Stimulated activated naive CD4-positive, alpha-beta T cell treated with Interleukin-2 at 50 U/mL for 16 hours (primary cell): ENCODE results near the gene SPRED2.
A peak's percentile ranks its signal among the peaks of the same experiment; 100 is the strongest.

ENCODE experiments used
- DNase-seq: peaks from one replicate; lab custom pipeline; 2025; lab: John Stamatoyannopoulos, UW

SPRED2 gene

DNA sequence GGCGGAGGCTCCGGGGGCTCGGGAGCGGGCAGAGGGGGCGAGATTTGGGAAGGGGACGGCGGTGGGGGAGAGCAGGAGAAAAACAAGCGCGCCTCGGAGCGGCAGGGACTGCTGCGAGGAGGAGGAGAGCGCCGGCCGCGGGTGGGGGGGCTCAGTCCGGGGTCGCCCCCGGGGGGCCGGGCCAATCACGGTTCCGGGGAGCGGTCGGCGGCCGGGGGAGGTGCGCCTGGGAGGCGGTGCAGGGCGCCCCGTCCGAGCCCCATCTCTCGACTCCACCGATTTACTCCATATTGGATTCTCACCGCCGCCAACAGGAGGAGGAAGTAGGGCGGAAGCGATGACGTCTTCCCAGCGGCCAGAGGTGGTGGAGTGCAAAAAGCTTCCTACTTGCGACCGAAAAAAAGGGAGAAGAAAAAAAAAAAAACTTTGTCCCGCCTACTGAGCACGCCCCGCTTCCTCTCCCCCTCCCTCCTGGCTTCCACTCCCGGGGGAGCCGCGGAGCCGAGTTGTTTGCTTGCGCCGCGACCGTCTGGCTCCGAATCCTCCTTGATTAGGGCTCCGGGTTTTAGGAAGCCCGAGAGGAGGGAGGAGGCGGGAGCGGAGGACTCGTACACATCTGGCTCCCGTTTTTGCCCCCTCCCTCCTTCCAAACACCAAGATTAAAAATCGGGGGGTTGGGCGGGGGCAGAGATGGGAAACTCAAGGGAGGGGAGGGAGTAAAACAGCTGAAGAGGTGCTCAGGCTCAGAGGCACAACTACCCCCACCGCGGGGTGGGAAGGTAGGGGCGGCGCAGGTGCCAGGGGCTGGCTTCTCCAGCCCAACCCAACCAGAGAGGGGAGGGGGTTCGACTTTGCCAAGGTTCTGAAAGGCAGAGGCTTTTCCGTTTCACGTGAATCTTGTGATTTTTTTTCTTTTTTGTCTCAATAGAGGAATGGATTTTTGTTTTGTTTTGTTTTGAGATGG is at the start of gene SPRED2:
TSS of gene SPRED2 (minus strand) at position 373 of the 964 bp plus-strand sequence. CDS start 612 bp downstream, outside the sequence.
- peak; percentile 72 for DNase-seq

GRCh38 chr2:65481961-65482360 is 49.6 kb upstream of the SPRED2 start:
- DNase-seq = no peak

GRCh38 chr2:65479524-65479923 is 47.1 kb upstream of the SPRED2 start:
- DNase-seq = no peak

DNA sequence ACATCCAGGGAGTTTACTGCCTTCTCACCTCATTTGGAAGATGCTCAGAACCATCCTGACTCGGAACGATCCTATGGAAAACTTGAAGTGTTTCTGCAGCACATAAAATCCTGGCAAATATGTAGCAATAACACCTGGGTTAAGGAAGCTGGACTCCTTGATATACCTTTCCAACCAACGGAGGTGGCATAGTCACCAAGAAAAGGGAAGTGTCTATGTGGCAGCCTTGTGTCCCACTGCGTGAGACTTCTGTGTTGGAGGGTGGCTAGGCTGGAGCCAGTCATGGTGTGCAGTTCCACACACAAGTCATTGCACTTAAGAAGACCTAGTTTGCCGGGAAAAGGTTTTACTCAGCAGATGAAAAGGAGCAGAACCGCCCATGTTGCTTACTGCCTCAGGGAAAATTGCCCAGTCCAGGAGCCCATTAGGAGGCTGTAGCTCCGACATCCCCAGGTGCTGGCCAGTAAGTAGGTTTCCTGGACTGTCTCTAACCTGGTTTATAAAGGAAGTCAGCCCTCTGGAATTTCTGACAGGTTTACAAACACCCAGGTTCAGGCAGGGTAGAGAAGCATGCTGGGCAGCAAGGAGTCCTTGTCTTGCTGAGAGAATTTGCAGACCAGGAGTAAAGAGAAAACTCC is 46.2 kb upstream of the SPRED2 start:
- DNase-seq = no peak

GRCh38 chr2:65477590-65477989 is 45.2 kb upstream of the SPRED2 start:
- DNase-seq = no peak

DNA sequence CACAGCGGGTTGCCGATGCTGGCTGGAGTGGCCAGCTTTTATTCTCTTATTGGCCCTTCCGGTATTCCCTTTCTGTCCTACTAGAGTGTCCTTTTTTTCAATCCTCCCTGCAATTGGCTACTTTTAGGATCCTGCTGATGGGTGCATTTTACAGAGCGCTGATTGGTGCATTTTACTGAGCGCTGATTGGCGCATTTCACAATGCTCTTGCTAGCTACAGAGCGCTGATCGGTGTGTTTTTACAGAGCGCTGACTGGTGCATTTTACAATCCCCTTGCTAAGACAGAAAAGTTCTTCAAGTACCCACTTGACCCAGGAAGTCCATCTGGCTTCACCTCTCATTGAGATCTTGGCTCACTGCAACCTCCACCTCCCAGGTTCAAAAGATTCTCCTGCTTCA is 44.4 kb upstream of the SPRED2 start:
- DNase-seq = no peak

DNA sequence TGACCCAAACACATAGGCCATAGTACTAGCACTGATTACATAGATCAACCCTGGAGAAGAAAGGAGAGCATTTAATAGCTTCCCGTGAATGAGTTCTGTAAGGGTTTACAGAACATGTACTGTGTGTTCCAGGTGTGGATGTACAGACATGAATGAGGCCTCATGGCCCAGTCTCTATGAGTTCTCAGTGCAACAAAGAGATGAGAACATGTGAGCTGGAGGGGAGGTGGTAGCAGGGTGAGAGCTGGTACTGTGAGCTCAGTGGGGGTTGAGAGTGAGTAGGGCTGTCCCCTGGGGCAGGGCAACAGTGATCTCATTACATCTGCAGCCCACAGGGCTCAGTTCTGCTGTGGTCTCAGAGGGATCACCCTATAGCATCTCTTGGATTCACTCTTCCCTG is 42.6 kb upstream of the SPRED2 start:
- DNase-seq = no peak

GRCh38 chr2:65473045-65473444 is 40.6 kb upstream of the SPRED2 start:
- DNase-seq = no peak

- DNase-seq = no peak
These were observed 39.0 kb upstream of the SPRED2 start for GRCh38 chr2:65471409-65471808.

DNA sequence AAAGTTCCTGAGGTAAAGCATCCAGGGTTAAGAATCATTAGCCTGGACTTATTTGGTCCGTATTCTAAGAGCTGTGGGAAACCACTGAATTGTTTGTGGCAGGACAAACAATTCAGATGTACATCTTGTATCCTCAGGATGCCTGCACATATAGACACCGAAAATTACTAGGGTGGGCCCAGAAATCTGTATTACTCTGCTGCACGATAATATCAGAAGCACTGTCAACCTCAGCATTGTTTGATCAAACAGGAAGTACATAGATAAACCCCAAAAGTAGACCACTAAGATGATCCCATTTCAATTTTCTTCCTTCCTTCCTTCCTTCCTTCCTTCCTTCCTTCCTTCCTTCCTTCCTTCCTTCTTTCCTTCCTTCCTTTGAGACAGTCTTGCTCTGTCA is 34.2 kb upstream of the SPRED2 start:
- no peak for DNase-seq

DNA sequence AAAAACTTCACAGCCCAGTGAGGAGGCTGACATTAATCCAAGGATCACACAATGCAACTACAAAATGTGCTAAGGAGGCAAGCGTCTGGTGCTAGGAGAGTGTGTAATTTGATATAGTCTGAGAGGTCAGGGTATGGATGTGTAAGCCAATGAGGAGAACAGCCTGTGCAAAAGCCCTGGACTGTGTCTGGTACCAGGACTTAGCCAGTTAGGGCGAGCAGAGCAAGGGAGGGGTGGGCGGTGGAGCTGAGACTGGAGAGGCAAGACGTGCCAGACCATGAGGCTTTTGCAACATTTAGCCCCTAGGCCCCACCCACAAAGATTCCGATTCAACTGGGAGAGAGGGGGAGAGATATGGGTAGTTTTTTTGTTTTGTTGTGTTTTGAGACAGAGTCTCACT is 33.5 kb upstream of the SPRED2 start:
- DNase-seq = no peak

GRCh38 chr2:65465124-65465523 is 32.7 kb upstream of the SPRED2 start:
- DNase-seq = no peak

DNA sequence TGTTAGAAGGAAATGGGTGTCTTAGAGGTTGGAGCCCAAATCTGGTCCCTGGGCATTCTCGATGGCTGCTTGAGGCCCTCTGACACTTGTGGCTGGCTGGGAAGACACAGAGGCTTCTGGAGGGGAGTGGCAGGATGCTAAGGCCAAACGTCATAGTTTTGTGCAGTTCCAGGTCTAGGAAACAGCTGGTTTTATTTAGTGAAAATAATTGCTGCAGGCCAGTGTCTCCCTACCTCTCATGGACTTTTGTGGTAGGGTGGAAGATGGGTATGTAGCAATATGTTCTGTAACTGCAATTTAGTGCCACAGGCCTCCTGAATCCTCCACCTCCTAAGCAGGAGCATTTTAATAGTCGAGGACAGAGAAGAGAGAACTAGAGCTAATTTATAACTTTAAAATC is 32.2 kb upstream of the SPRED2 start:
- DNase-seq = no peak

DNA sequence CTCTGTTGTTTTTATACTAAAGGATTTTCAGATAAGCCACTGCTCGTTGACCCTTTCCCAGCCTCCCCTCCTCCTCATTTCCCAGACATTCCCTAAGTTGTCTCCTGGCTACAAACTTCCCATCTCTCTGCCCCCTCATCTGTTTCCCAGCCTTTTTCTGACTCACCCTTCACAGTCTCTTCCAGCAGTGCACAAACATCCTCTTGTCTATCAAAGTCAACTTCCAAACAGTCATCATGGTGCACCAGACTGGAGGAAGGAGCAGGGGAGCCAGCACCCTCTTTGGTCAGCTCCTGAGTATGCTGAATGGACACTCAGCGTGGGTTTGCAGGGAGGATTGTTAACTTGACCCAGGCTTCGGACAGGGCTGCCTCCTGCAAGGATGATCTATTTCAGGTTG is 26.6 kb upstream of the SPRED2 start:
- no peak for DNase-seq

GRCh38 chr2:65456886-65457285 is 24.5 kb upstream of the SPRED2 start:
- no peak for DNase-seq

GRCh38 chr2:65456064-65456463 is 23.7 kb upstream of the SPRED2 start:
- DNase-seq = no peak

- no peak for DNase-seq
These were observed 21.5 kb upstream of the SPRED2 start for GRCh38 chr2:65453916-65454315.

GRCh38 chr2:65452150-65452895 is 19.9 kb upstream of the SPRED2 start:
- DNase-seq = no peak

- DNase-seq = no peak
These were observed 18.4 kb upstream of the SPRED2 start for GRCh38 chr2:65450810-65451209.

DNA sequence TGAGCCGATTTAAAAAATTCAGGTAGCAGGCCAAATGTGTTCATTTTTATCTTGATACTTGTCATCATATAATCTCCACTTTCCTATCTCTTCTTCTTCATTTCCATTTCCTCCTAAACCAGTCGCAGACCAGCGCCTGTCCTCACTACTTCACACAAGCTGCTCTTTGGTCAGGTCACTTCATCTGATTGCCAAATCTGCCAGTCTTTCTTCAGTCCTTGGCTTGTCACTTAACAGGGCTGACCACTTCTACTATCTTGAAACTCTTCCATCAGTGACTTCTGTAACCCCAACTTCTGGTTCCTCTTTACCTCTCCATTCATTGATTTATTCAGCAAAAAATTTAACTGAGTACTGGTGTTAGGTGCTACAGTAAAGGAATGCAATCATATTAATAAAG is 18.0 kb upstream of the SPRED2 start:
- no peak for DNase-seq

DNA sequence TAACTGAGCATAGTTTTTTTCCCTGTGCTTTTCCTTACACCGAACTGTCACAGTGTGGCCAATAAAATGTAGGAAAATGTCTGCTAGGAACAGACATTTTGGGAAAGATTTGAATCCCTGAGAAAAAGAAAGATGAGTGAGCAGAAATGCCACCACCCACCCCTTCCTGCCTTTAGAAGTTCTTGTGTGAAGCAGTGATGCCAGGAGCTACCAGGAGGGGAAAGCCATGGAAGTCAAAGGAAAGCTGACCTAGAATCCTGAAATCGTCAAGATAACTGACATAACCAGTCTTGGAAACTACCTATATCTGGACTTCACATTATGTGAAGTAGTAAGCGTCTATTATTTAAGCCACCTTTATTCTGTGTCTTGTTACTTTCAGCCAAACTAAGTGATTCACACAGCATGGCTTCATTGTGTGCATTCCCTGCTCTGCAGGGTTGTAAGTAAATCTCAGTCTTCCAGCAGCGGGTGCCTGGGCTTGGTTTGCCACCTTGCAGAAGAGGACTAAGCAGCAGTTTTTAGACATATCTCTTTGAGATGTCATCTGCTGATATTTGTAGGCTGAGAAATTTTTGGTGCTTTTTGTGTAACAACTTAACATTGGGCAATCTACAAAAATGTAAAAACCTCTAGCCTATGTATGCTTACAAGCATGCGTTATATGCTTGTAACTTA is 11.2 kb upstream of the SPRED2 start:
- no peak for DNase-seq

DNA sequence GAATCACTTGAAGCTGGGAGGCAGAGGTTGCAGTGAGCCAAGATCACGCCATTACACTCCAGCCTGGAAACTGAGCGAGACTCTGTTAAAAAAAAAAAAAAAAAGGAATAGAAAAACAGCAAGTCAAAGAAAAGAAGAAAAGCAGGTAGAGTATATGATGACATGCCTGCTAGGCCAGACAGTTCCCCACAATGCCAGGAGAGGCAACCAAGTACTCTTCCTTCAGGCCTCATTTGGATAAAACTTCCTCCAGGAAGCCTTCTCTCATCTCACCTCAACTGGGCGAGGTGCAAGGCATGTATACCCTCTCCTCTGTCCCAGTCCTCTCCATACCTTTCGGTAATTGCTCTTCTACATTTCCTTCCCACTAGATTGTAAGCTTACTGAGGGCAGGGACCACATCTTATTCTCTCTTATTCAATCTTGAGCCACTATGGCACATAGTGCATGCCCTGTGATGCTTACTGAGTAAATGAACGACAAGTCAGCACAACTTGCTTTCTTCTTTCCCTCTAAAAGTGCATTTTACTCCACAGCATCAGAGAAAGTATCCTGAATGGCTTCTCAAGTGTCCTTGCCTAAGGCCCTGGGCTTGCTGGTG is 10.1 kb upstream of the SPRED2 start:
- DNase-seq = no peak
